OCI-LY7 (cell line): Measurements from ENCODE around the gene RAI2.

Experiments used
- CTCF ChIP-seq: fragments of 200-600 bp; sonication (generic); conservative IDR thresholded peaks from 2 replicates; pipeline ENCODE4 v1.5.1; 2014; ENCODE audit warnings: mild to moderate bottlenecking, antibody characterized with exemption, low read length, moderate library complexity, mixed read lengths
- EZH2phosphoT487 ChIP-seq: fragments of 200-600 bp; sonication (generic); IDR thresholded peaks from 2 replicates; pipeline ENCODE4 v1.6.1; 2018; ENCODE audit warnings: low read depth, borderline replicate concordance, mild to moderate bottlenecking, mixed run types, antibody characterized with exemption, low read length, moderate library complexity, mixed read lengths

- TF ChIP-seq CTCF: no peak
- no peak for TF ChIP-seq EZH2phosphoT487
Observed at GRCh38 chrX:17882680-17883079, 21.6 kb upstream of the RAI2 start.
